Spleen (tissue), 7 donors: ENCODE results near the gene NFKBIE.

Experiments used
- POLR2AphosphoS5 ChIP-seq, 3 donors: sonication (generic); formaldehyde crosslinking; IDR thresholded peaks; one replicate each; pipeline ENCODE4 v1.5.1; 2017; ENCODE audit warnings: antibody characterized with exemption in 3 of 3
- TF ChIP-seq, protein P1 (sequence below), 11 experiments: fragments of 200-600 bp in 7 of 11; fragments of 450-650 bp in 4 of 11; sonication (generic) in 4 of 11; IDR thresholded peaks in 8 of 11; conservative IDR thresholded peaks in 3 of 11; 1 replicate in 7 of 11; 2 replicates in 4 of 11; pipeline versions ENCODE4 v1.4.0 to v1.8.0; 2016 to 2021; ENCODE audit warnings: antibody characterized with exemption in 11 of 11, inconsistent platforms in 4 of 11, mild to moderate bottlenecking in 1 of 11
- donor health status: DM: no; HTN: no; CAD: no; lungs with moderate emphysema.
- donor health status: DM: no; HTN: no; CAD: no.
- donor health status: DM: no; HTN: no; CAD: no.

DNA sequence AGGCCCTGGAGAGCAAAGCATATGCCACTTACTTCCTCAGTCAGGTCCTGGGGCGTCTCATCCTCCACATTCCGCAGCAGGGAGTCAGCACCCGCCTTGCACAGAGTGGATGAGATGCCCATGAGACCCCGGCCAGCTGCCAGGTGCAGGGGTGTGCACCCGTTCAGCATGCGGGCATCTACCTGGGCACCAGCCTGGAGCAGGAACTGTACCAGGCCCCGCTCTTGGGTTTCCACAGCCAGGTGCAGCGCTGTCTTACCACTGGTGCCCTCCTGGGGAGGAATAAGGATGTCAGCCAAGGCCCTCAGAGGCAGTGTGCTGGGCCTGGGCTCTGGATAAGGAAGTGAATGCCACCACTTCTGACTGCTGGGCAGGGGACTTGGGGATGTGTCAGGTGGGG lies 5.3 kb downstream of the NFKBIE start:
- TF ChIP-seq POLR2AphosphoS5 (IDR thresholded peaks at IDR 0.05) = peak in 2 of 3 donors; percentile 39 to 54
- TF ChIP-seq, protein P1, sequence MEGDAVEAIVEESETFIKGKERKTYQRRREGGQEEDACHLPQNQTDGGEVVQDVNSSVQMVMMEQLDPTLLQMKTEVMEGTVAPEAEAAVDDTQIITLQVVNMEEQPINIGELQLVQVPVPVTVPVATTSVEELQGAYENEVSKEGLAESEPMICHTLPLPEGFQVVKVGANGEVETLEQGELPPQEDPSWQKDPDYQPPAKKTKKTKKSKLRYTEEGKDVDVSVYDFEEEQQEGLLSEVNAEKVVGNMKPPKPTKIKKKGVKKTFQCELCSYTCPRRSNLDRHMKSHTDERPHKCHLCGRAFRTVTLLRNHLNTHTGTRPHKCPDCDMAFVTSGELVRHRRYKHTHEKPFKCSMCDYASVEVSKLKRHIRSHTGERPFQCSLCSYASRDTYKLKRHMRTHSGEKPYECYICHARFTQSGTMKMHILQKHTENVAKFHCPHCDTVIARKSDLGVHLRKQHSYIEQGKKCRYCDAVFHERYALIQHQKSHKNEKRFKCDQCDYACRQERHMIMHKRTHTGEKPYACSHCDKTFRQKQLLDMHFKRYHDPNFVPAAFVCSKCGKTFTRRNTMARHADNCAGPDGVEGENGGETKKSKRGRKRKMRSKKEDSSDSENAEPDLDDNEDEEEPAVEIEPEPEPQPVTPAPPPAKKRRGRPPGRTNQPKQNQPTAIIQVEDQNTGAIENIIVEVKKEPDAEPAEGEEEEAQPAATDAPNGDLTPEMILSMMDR (IDR thresholded peaks at IDR 0.05 in 8 of 11, conservative IDR thresholded peaks at IDR 0.05 in 3 of 11) = no peak
